PFSK-1 (cell line): ENCODE measurements around the gene BEST1.

Experiments
- SIN3A ChIP-seq: IDR thresholded peaks from 2 replicates; pipeline ENCODE4 v1.6.1; 2012; ENCODE audit warnings: mild to moderate bottlenecking, low read length, moderate library complexity, borderline replicate concordance; ENCODE audit not compliant: insufficient read depth
- TF ChIP-seq, protein P1 (sequence below), 2 experiments: IDR thresholded peaks; 2 replicates each; pipeline versions ENCODE4 v1.6.1 to v1.8.0; 2011 to 2012; ENCODE audit warnings: low read depth in 2 of 2, low read length in 2 of 2, control low read depth in 1 of 2, inconsistent platforms in 1 of 2, mild to moderate bottlenecking in 1 of 2, moderate library complexity in 1 of 2; ENCODE audit not compliant: insufficient read depth in 1 of 2

DNA sequence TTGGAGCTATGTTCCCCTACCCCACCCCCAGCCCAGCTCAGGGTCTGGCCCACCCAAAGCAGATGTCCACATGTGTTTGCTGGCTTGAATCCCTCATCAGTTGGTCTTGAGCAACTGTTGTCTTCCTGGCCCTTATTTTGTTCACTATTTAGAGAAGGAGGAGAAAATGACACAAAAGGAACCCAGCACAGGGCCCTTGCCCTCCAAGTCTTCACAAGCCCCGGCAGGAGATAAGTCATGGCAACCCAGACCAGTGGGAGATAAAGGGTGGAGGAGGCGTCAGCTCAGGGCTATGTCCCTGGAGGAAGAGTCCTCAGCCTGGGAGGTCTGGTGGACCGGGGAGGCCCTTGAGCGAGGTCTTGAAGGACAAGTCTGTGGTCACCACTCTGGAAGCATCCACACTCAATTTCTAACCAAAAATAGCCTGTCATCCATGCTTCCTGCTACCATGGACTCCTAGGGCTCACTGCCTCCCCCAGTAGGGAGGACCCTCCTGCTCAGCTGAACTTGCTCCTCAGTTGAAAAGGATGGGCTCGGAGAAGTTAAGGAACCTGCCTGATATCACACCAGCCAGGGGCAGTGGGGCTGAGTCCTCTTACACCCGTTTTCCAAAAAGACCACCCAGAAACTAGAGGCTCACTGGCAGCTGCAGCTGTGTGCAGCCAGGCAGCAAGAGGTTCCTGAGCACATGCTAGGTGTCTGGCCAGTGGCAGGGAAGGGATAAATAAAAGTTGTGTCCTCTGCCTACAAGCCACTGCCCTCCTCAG lies 31.0 kb upstream of the BEST1 start:
- TF ChIP-seq, protein P1, sequence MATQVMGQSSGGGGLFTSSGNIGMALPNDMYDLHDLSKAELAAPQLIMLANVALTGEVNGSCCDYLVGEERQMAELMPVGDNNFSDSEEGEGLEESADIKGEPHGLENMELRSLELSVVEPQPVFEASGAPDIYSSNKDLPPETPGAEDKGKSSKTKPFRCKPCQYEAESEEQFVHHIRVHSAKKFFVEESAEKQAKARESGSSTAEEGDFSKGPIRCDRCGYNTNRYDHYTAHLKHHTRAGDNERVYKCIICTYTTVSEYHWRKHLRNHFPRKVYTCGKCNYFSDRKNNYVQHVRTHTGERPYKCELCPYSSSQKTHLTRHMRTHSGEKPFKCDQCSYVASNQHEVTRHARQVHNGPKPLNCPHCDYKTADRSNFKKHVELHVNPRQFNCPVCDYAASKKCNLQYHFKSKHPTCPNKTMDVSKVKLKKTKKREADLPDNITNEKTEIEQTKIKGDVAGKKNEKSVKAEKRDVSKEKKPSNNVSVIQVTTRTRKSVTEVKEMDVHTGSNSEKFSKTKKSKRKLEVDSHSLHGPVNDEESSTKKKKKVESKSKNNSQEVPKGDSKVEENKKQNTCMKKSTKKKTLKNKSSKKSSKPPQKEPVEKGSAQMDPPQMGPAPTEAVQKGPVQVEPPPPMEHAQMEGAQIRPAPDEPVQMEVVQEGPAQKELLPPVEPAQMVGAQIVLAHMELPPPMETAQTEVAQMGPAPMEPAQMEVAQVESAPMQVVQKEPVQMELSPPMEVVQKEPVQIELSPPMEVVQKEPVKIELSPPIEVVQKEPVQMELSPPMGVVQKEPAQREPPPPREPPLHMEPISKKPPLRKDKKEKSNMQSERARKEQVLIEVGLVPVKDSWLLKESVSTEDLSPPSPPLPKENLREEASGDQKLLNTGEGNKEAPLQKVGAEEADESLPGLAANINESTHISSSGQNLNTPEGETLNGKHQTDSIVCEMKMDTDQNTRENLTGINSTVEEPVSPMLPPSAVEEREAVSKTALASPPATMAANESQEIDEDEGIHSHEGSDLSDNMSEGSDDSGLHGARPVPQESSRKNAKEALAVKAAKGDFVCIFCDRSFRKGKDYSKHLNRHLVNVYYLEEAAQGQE (IDR thresholded peaks at IDR 0.05; ENCODE audit: insufficient read depth in 1 of 2, low read depth in 2 of 2, low read length in 2 of 2): no peak
- TF ChIP-seq SIN3A: no peak
